AML-193 (cell line): ENCODE results near the gene C4orf51.

ENCODE experiments used
- DNase-seq, 2 experiments: peaks; one replicate each; lab custom pipeline; 2025; lab: John Stamatoyannopoulos, UW

C4orf51 gene

GRCh38 chr4:145757188-145757587 lies 77.2 kb downstream of the C4orf51 start:
- DNase-seq = no peak

GRCh38 chr4:145760176-145760575 lies 80.2 kb downstream of the C4orf51 start:
- DNase-seq = no peak

- no peak for DNase-seq
Observed at GRCh38 chr4:145760961-145761929, 81.3 kb downstream of the C4orf51 start.

- no peak for DNase-seq
Observed at GRCh38 chr4:145762719-145763118, 82.8 kb downstream of the C4orf51 start.

GRCh38 chr4:145763399-145763798 lies 83.5 kb downstream of the C4orf51 start:
- no peak for DNase-seq

- DNase-seq = no peak
Observed at GRCh38 chr4:145766273-145766672, 86.3 kb downstream of the C4orf51 start.

GRCh38 chr4:145769450-145770037 lies 89.6 kb downstream of the C4orf51 start:
- no peak for DNase-seq

GRCh38 chr4:145770124-145770523 lies 90.2 kb downstream of the C4orf51 start:
- no peak for DNase-seq

- DNase-seq = no peak
Observed at GRCh38 chr4:145772347-145772746, 92.4 kb downstream of the C4orf51 start.

GRCh38 chr4:145773581-145774234 lies 93.8 kb downstream of the C4orf51 start:
- DNase-seq = no peak

GRCh38 chr4:145774473-145774872 lies 94.5 kb downstream of the C4orf51 start:
- no peak for DNase-seq

- DNase-seq = no peak
Observed at GRCh38 chr4:145775406-145775805, 95.5 kb downstream of the C4orf51 start.

GRCh38 chr4:145776208-145776607 lies 96.3 kb downstream of the C4orf51 start:
- no peak for DNase-seq

- DNase-seq = no peak
Observed at GRCh38 chr4:145779319-145779801, 99.4 kb downstream of the C4orf51 start.

- no peak for DNase-seq
Observed at GRCh38 chr4:145781351-145781750, 101.4 kb downstream of the C4orf51 start.
